Daoy (cell line): ENCODE data around the gene PALM3. TPM values are rescaled to one million over a fixed set of nuclear protein-coding genes. Genes with fewer than 3 reads are reported as not detected.
"Not testable (repeated sequence)": the region's sequence is repeated elsewhere in the genome, so short reads cannot be mapped to it uniquely, and the experiment has no call there.

Source experiments
- DNase-seq: peaks from one replicate; pipeline ENCODE4 v3.0.0-alpha.2; 2015; ENCODE audit warnings: low read depth
- total RNA-seq: library from RNA; depleted of rRNA; stranded (reverse); fragments of >200 nt; shearing (Covaris generic); gene quantifications from 2 replicates; pipeline ENCODE4 v1.2.3, GENCODE V29; 2014

Gene PALM3
- total RNA-seq, 1 experiment from 2014 or later: 0.46 TPM

DNA sequence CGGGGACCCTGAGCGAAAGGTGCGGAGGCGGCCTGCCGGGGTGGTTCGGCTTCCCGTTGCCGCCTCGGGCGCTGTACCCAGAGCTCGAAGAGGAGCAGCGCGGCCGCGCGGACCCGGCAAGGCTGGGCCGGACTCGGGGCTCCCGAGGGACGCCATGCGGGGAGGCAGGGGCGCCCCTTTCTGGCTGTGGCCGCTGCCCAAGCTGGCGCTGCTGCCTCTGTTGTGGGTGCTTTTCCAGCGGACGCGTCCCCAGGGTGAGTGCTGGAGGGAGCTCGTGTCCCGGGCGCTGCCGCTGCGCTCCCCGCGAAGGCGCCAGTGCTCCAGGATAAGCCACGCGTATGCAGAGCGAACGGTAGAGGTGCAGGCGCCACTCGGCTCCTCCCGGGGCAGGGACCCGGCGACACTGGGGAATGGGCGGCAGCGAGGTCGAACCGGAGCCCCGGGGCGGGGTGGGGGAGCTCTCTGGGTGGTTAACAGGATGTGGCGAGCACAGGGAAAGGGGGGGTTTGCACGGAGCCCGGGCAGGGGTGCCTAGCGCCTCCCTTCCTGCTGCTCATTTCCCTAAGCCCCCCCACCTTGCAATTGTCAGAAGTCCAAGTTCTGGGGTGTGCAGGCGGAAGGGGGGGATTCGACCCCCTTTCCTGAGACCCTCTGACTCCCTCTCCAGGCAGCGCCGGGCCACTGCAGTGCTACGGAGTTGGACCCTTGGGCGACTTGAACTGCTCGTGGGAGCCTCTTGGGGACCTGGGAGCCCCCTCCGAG is 30.0 kb downstream of the PALM3 start, which contains the start of gene IL27RA:
Gene IL27RA, plus strand, starts transcription at position 44 of the 762 bp plus-strand sequence. Its CDS starts 111 bp downstream, at position 155.
- DNase-seq: peak; percentile 68

DNA sequence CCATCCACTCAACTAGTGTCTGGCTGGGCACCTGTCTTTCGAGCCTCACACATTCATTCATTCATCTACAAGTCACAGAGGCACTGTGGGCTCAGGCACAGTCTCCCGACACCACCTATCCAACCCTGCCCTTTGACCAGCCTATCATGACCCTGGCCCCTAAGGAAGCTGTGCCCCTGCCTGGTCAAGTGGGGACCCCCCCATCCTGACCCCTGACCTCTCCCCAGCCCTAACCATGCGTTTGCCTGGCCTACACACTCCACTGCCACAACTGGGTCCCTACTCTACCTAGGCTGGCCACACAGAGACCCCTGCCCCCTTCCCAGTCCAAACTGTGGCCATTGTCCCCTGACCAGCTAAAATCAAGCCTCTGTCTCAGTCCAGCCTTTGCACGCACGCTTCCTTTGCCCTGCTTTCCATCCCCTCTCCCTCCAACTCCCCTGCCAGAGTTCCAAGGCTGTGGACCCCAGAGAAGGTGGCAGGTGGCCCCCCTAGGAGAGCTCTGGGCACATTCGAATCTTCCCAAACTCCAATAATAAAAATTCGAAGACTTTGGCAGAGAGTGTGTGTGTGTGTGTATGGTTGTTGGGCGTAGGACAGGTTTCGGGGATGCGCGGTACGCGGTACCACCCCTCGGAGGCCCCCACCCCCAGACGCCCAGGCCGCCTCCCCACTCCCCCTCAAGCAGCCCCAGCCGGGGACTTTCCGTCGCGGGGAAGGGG is 30.7 kb downstream of the PALM3 start:
- DNase-seq: no peak

DNA sequence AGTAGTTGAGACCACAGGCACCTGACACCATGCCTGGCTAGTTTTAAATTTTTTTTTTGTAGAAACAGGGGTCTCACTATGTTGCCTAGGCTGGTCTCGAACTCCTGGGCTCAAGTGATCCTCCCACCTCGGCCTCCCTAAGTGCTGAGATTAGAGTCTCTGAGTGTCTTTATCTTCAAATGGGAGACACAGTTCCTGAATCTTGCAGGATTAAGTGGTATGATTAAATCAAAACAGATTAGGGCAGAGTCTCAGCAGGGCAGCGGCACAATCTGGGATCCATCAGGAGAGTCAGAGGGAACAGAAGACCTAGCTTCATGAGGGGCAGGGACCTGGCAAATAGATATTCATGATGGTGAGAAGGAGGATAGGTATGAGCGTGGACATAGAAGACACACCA is 33.0 kb downstream of the PALM3 start:
- DNase-seq: no peak

- no peak for DNase-seq
Measured at GRCh38 chr19:14027856-14028450, 33.9 kb downstream of the PALM3 start, which contains the start of gene RLN3. Gene RLN3 (plus strand): TSS chr19:14028148. CDS start chr19:14028205, 57 bp downstream.

DNA sequence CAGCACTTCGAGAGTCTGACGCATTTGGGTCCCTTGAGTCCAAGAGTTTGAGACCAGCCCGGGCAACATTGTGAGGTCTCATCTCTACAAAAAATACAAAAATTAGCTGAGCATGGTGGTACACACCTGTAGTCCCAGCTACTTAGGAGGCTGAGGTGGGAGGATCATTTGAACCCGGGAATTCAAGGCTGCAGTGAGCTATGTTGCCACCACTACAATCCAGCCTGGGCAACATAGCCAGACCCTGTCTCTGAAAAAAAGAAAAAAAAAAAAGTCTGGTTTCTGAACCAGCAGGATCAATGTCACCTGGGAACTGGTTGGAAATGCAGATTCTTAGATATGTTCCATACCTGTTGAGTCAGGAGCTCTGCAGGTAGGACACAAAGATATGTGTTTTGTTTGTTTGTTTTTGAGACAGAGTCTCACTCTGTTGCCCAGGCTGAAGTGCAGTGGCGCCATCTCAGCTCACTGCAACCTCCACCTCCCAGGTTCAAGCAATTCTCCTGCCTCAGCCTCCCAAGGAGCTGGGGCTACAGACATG is 35.2 kb downstream of the PALM3 start:
- not testable (repeated sequence) for DNase-seq

DNA sequence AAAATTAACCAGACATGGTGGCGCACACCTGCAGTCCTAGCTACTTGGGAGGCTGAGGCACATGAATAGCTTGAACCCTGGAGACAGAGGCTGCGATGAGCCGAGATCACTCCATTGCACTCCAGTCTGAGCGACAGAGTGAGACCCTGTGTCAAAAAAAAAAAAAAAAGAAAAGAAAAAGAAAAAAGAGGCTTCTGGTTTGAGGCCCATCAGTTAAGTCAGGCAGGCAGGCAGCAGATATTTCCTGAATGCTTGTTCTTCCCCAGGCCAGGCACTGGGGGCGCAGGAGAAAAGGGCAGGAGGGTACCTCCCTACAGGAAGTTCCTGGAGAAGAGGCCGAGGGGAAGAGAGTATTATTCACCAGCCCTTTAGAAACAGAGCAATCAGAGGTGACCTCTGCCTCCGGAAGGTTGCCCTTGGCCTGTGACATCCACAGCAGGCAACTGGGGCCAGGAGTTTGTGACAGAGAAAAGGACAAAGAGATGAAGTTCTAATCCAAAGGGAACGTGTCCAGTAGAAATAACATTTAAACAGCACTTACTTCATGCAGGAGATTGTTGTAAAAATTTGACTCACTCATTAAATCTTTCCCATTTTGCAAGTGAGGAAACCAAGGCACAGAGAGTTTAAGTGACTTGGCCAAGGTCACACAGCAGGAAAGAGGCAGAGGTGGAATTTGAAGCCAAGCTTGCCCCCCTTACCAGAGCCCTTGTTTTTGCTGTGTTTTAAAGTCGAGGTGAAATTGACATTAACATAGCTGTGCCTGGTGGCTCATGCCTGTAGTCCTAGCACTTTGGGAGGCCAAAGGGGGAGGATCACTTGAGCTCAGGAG is 38.3 kb downstream of the PALM3 start:
- peak; percentile 80 for DNase-seq

DNA sequence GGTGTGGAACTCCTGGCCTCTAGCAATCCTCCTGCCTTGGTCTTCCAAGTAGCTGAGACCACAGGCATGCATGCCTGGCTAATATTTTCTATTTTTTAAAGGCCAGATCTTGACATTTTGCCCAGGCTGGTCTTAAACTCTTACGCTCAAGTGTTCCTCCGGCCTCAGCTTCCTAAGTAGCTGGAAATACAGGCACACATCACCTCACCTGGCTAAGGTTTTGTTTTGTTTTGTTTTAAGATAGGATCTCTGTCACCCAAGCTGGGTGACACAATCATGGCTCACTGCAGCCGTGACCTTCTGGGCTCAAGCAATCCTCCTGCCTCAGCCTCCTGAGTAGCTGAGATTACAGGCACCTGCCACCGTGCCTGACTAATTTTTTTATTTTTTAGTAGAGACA is 39.4 kb downstream of the PALM3 start:
- no peak for DNase-seq

DNA sequence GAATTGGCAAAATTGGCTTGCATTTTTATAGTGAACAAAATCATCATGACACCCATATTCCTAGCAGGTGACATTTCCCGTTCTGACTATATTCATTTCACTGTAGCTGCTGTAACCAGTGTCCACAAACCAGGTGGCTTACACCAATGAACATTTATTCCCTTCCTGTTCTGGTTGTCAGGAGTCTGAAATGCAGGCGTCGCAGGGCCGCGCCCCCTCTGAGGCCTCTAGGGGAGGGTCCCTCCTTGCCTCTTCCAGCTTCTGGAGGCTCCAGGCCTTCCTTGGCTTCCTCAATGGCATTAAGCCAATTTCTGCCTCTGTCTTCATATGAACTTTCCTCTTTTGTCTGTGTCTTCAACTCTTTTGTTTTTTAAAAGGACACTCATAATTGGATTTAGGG is 40.4 kb downstream of the PALM3 start:
- DNase-seq: no peak

GRCh38 chr19:14019739-14020138 is 42.1 kb downstream of the PALM3 start:
- DNase-seq: not testable (repeated sequence)

GRCh38 chr19:14019100-14019499 is 42.8 kb downstream of the PALM3 start:
- DNase-seq: no peak

DNA sequence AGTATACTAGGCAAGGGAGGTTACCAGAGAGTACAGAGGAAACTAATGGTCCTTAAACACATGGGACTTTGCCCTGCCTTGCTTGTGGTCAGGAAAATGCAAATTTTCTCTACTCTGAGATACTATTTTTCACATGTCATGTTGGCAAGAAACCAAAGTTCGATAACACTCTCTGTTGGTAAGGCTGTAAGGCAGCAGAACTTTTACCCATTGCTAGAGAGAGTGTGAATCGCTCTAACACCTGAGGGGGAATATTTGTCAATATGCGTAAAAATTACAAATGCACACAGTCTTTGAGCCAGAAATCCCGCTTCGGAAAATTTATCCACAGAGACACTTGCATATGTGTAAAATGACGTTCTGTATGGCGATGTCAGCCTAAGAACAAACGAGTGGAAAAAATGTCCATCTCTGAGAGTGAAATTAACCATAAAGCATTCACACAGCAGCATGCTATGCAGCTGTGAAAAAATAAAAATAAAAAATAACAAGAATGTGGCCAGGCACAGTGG is 46.3 kb downstream of the PALM3 start:
- no peak for DNase-seq

DNA sequence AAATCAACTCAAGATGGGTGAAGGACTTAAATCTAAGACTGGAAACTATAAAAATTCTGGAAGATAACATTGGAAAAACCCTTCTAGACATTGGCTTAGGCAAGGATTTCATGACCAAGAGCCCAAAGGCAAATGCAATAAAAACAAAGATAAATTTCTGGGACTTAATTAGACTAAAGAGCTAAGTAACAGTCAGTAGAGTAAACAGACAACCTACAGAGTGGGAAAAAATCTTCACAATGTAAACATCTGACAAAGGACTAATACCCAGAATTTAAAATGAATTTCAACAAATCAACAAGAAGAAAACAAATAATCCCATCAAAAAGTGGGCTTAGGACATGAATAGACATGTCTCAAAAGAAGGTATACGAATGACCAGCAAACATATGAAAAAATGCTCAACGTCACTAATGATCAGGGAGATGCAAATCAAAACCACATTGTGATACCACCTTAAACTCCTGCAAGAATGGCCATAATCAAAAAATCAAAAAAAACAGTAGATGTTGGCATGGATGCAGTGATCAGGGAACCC is 49.4 kb downstream of the PALM3 start:
- DNase-seq: no peak

DNA sequence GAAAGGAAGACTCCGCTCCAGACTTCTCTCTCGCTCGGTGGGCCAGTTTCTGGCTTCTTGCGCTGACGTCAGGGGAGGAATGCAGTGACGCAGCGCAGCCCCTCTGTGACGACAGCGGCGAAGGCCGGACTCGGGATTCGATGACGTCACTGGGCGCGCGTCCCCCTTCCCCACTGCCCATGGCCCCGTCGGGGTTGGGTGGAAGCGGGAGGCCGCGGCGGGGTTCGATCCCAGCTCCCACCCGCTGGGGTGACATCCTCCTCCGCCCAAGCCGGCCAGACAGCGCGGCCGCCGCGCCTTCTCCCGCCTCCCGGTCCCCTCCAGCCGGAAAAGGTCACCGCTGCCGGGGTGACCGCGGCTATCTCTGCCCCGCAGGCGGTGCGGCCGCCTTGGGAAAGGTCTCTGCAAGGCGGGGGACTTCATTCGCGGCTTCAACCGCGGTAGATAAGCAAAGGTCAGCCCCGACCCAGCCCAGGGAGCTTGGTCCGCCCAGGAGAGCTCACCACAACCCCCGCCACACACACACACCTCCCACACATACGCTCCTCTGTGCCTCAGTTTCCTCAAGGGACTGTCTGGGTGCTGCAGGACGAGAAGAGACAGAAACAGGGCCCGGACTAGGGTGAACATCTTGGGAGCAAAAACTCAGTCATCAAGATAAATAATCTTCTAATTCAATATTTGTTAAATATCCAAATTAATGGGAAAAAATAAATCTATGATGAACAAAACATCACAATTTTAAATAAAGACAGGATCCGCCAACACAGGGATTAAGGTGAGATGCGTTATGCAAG is 54.9 kb downstream of the PALM3 start:
- no peak for DNase-seq

DNA sequence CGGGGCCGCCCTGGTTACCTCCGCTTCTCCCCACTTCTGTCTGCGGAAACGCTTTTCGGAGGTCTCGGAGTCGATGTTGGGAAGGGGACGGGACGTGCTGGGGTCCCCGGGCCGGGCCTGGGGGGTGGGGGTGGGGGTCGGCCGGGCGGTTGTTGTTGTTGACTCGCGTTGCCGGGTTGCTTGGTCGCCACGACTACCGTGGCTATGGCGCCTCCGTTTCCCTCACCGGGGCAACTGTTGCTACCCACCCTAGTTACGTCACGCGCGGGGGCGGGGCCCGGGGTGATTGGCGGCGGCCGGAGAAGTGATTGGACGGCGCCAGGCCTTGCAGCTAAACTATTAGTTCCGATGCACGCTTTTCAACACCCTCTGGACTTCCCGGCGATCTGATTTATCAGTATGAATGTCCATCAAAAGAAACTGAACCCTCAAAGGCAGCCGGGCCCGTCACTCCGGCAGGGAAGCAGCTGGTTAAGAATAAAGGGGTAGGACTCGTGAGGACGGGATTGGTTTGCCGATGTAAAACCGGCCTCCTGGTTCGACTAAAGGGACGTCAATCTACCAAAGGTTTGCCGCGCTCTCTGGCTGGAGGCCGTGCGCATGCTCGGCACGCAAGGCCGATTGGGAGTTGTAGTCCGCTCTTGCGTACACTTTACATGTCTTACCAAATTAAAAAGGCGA is 55.7 kb downstream of the PALM3 start, which contains the start of gene RFX1:
Gene RFX1, minus strand, starts transcription at position 236 of the 681 bp plus-strand sequence. CDS start 12,477 bp downstream, outside the sequence.
- DNase-seq: peak; percentile 99

DNA sequence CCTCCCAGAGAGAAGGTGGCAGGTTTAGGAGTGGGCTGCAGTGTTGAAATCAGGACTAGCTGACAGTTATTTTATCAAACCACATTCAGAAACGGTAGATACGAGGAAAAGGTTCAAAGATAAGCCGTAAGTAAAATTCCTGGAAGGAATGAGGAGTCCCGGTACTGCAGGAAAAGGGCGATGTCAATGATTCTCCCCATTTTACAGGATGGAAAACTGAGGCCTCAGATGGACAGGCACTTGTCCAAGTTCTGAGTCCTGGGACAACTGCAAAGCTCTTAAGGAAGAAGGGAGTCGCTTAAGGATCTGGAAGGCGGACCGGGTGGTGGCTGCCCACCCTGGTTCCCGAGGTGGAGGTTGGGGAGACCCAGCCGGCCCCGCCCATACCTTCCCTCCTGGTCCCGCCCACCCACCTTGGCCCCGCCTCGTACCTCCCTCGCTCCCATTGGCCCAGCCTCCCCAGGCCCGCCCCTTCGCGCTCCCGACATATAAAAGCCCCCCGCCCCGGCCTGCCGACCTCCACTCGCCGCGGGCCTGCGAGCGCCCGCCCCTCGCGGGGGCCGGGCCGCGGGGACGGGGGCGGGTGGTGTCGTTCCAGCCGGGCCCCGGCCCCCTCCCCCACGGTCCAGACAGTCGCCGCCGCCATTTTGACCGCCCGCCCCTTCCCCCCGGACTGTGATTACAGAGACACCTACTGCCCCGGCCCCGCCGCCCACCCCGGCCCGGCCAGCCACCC is 56.4 kb downstream of the PALM3 start:
- DNase-seq: peak; percentile 89

DNA sequence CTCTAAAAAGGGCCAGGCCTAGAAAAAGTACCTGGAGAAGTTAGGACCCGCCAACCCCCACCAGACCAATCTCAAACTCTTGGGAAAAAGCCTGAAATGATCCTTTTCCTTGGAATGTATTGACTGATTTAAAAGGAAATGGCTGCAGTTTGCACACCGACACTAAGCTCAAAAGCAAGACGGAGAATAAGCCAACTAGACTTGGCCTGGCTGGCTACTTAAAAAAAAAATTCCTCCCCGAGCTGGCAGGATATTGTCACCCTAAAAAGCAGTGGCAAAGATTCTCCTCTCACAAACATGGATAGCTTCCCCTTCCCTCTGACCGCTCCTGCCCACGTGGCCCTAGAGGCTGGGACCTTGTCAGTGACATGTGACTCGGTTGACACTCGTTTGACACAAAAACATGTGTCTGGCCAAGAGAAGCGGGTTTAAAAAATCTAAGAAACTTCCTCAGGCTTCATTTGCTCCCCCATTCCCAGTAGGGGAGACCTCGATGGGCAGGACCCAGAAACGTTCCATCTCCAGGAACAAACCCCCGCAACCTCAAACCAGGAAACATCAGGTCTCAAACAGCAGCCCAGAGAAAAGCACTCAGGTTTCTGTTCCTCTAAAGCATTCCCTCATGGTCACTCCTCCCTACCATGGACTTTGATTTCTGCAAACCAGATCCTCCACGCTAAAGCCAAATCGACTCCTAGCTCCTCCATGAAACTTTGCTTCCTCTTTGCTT is 57.1 kb downstream of the PALM3 start:
- DNase-seq: no peak
